Testis (tissue), 3 donors: Measurements from ENCODE around the gene CACNA1D. TPM values are rescaled to one million over a fixed set of nuclear protein-coding genes. Genes with fewer than 3 reads are reported as not detected.

Experiments
- DNase-seq: peaks from one replicate; pipeline ENCODE4 v3.0.0-alpha.2; 2019
- H3K27ac ChIP-seq, 2 donors: fragments of 200-600 bp; sonication (generic); one replicate each; pipeline ENCODE4 v1.5.1; 2019
- H3K27me3 ChIP-seq: fragments of 200-600 bp; sonication (generic); one replicate; pipeline ENCODE4 v1.5.1; 2019
- H3K36me3 ChIP-seq: fragments of 200-600 bp; sonication (generic); one replicate; pipeline ENCODE4 v1.5.1; 2017; ENCODE audit warnings: low read depth; ENCODE audit errors: missing control alignments
- H3K4me1 ChIP-seq: fragments of 200-600 bp; sonication (generic); one replicate; pipeline ENCODE4 v1.5.1; 2019
- H3K4me3 ChIP-seq, 2 donors: fragments of 200-600 bp; sonication (generic); one replicate each; pipeline ENCODE4 v1.5.1; 2017 to 2019
- H3K9me3 ChIP-seq: fragments of 200-600 bp; sonication (generic); one replicate; pipeline ENCODE4 v1.5.1; 2017
- CTCF ChIP-seq, 3 experiments: fragments of 450-650 bp in 2 of 3; fragments of 200-600 bp in 1 of 3; sonication (generic) in 1 of 3; IDR thresholded peaks; one replicate each; pipeline ENCODE4 v1.5.1; 2016 to 2019; ENCODE audit warnings: antibody characterized with exemption in 3 of 3, mild to moderate bottlenecking in 2 of 3, moderate library complexity in 1 of 3
- POLR2A ChIP-seq: fragments of 450-650 bp; IDR thresholded peaks from one replicate; pipeline ENCODE4 v1.6.1; 2017; ENCODE audit warnings: antibody characterized with exemption, mild to moderate bottlenecking, moderate library complexity
- WGBS, 2 donors: methylation state at CpG; one replicate each; pipeline ENCODE4 v1.1.5; 2018; 5-methylcytosine and 5-hydroxymethylcytosine counted together
- intact Hi-C: fragments of 100-400 bp; cut with DNase I; formaldehyde crosslinking; loops from one replicate; pipeline ENCODE4 v1.15.1; 2023; ENCODE audit warnings: low total_unique reads
- polyA plus RNA-seq: library from polyadenylated mRNA; stranded (reverse); fragments of 350-450 nt; fragmentation: Illumina TruSeq; extraction: RNeasy Lipid Tissue Mini Kit (QIAGEN cat#74804); gene quantifications from one replicate; pipeline ENCODE4 v1.2.3, GENCODE V29; 2014; ENCODE audit warnings: low read depth, low replicate concordance; ENCODE audit not compliant: insufficient read depth
- total RNA-seq, 2 donors: library from RNA; depleted of rRNA; stranded (reverse); fragments of >200 nt; gene quantifications; one replicate each; pipeline ENCODE4 v1.2.3, GENCODE V29; 2016

CACNA1D gene
- total and polyA plus RNA-seq, 3 donors from 2014 or later: 8.0 to 39.0 (median 37.6) TPM

- intact Hi-C loops: no loop called here
- TF ChIP-seq CTCF (IDR thresholded peaks at IDR 0.05): no peak
- TF ChIP-seq POLR2A: no peak
- Histone ChIP-seq H3K27me3 (no peaks in the 10 kb centered on the region), H3K9me3 (no peaks in the 10 kb centered on the region), H3K4me3 (no peak overlapping the region), H3K4me1 (peaks cover 24% of the 10 kb centered on the region), H3K36me3 (no peaks in the 10 kb centered on the region), H3K27ac (no peak overlapping the region)
- DNase-seq: peak; percentile 77
- 61 to 75% methylated on average over 5 of the region's 5 CpGs for WGBS, 2 donors
Measured at GRCh38 chr3:53672981-53673380, 178.6 kb downstream of the CACNA1D start.

GRCh38 chr3:53673722-53674350, 179.4 kb downstream of the CACNA1D start:
- Histone ChIP-seq H3K36me3 (no peaks in the 10 kb centered on the region), H3K9me3 (no peaks in the 10 kb centered on the region), H3K4me3 (no peak overlapping the region), H3K4me1 (peaks cover 24% of the 10 kb centered on the region), H3K27ac (no peak overlapping the region), H3K27me3 (no peaks in the 10 kb centered on the region)
- WGBS, 2 donors: 47 to 55% methylated on average over 10 of the region's 10 CpGs
- DNase-seq: peak; percentile 43
- no peak for TF ChIP-seq CTCF (IDR thresholded peaks at IDR 0.05)
- no peak for TF ChIP-seq POLR2A
- intact Hi-C loops: no loop called here

- intact Hi-C loops: no loop called here
- TF ChIP-seq CTCF (IDR thresholded peaks at IDR 0.05) (no peak), POLR2A (no peak)
- Histone ChIP-seq H3K9me3 (no peaks in the 10 kb centered on the region), H3K4me1 (peaks cover 24% of the 10 kb centered on the region), H3K27me3 (no peaks in the 10 kb centered on the region), H3K4me3 (no peak overlapping the region), H3K27ac (peak overlapping the region; percentile 37 to 52), H3K36me3 (no peaks in the 10 kb centered on the region)
- no peak for DNase-seq
- 64 to 70% methylated on average over 5 to 8 of the region's 8 CpGs for WGBS, 2 donors
Measured at GRCh38 chr3:53674582-53674981, 180.2 kb downstream of the CACNA1D start.

GRCh38 chr3:53675022-53675697, 180.7 kb downstream of the CACNA1D start:
- no peaks in the 10 kb centered on the region for H3K36me3 ChIP-seq
- no peak for DNase-seq
- peak overlapping the region; percentile 37 to 52 for H3K27ac ChIP-seq
- 68 to 72% methylated on average over 15 of the region's 15 CpGs for WGBS, 2 donors
- no peak for TF ChIP-seq POLR2A
- no peak for TF ChIP-seq CTCF (IDR thresholded peaks at IDR 0.05)
- no peak overlapping the region for H3K4me3 ChIP-seq
- intact Hi-C loops: no loop called here
- no peaks in the 10 kb centered on the region for H3K9me3 ChIP-seq
- peaks cover 24% of the 10 kb centered on the region for H3K4me1 ChIP-seq
- no peaks in the 10 kb centered on the region for H3K27me3 ChIP-seq

GRCh38 chr3:53675942-53676341, 181.5 kb downstream of the CACNA1D start:
- DNase-seq: peak; percentile 27
- no peak overlapping the region for H3K27ac ChIP-seq
- WGBS, 2 donors: 62 to 67% methylated on average over 11 of the region's 11 CpGs

More at GRCh38 chr3:53675942-53676341, 181.5 kb downstream of the CACNA1D start:
- peaks cover 24% of the 10 kb centered on the region for H3K4me1 ChIP-seq
- no peak overlapping the region for H3K4me3 ChIP-seq
- no peaks in the 10 kb centered on the region for H3K36me3 ChIP-seq
- no peak for TF ChIP-seq CTCF (IDR thresholded peaks at IDR 0.05)
- TF ChIP-seq POLR2A: no peak
- H3K27me3 ChIP-seq: no peaks in the 10 kb centered on the region
- intact Hi-C loops: no loop called here
- H3K9me3 ChIP-seq: no peaks in the 10 kb centered on the region
